WTC11 (cell line): ENCODE data around the gene ZNF35. TPM values are rescaled to one million over a fixed set of nuclear protein-coding genes. Genes with fewer than 3 reads are reported as not detected.

Experiments used
- CREB1 ChIP-seq: sonication (generic); formaldehyde crosslinking; IDR thresholded peaks from 2 replicates; pipeline ENCODE4 v1.8.0; 2023; ENCODE audit warnings: mild to moderate bottlenecking, missing genetic modification reagents
- ETV6 ChIP-seq: sonication (generic); formaldehyde crosslinking; IDR thresholded peaks from 2 replicates; pipeline ENCODE4 v1.8.1; 2022; ENCODE audit warnings: mild to moderate bottlenecking, missing genetic modification reagents
- FOXK1 ChIP-seq: sonication (generic); formaldehyde crosslinking; IDR thresholded peaks from 2 replicates; pipeline ENCODE4 v1.8.0; 2022; ENCODE audit warnings: mild to moderate bottlenecking, moderate library complexity, missing genetic modification reagents
- MYBL2 ChIP-seq: sonication (generic); formaldehyde crosslinking; IDR thresholded peaks from 2 replicates; pipeline ENCODE4 v1.8.1; 2023; ENCODE audit warnings: mild to moderate bottlenecking, moderate library complexity, missing genetic modification reagents
- ZBTB43 ChIP-seq: sonication (generic); formaldehyde crosslinking; IDR thresholded peaks from 2 replicates; pipeline ENCODE4 v1.8.1; 2023; ENCODE audit warnings: mild to moderate bottlenecking, missing genetic modification reagents
- ZNF219 ChIP-seq: sonication (generic); formaldehyde crosslinking; IDR thresholded peaks from 2 replicates; pipeline ENCODE4 v1.8.0; 2023; ENCODE audit warnings: missing genetic modification reagents, mild to moderate bottlenecking, borderline replicate concordance
- ZNF396 ChIP-seq: fragments of 250-450 bp; sonication (Bioruptor Pico); IDR thresholded peaks from 2 replicates; pipeline ENCODE4 v1.8.0; 2021; ENCODE audit warnings: mild to moderate bottlenecking, moderate library complexity, borderline replicate concordance
- ZNF425 ChIP-seq: fragments of 250-450 bp; sonication (Bioruptor Pico); conservative IDR thresholded peaks from 2 replicates; pipeline ENCODE4 v1.9.0; 2021; ENCODE audit warnings: mild to moderate bottlenecking
- total RNA-seq: library from RNA; stranded (reverse); gene quantifications from 3 replicates; pipeline ENCODE4 v1.2.3, GENCODE V29; 2021
- TF ChIP-seq, protein P1 (sequence below): sonication (generic); formaldehyde crosslinking; IDR thresholded peaks from 2 replicates; pipeline ENCODE4 v1.8.0; 2022; ENCODE audit warnings: mild to moderate bottlenecking, missing genetic modification reagents
- TF ChIP-seq, protein P2 (sequence below): sonication (generic); formaldehyde crosslinking; IDR thresholded peaks from 2 replicates; pipeline ENCODE4 v1.8.1; 2022; ENCODE audit warnings: mild to moderate bottlenecking, missing genetic modification reagents, moderate library complexity, borderline replicate concordance

The ZNF35 gene
- total RNA-seq, 1 experiment from 2014 or later = 17.2 TPM

DNA sequence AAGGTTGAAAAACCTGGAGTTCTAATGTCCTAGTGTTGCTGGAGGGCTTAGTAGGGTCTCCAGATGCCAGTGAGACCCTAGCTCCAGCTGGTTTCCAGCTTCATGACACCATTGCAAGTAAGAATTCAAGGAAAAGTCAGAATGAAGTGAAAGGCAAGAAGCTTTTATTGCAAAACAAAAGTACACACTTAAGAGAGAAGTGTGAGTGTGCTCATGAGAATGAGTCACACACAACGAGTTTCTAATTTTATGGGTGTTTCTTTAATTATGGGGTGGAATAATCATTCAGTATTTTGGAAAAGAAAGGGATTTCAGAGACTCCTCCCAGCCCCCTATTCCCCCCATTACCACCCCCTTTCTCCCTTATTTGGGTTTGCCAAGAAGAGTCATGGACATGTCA lies 39.4 kb downstream of the ZNF35 start (continued):
- no peak for TF ChIP-seq ZBTB43 (CRISPR knock-in tag)
- TF ChIP-seq, protein P1, sequence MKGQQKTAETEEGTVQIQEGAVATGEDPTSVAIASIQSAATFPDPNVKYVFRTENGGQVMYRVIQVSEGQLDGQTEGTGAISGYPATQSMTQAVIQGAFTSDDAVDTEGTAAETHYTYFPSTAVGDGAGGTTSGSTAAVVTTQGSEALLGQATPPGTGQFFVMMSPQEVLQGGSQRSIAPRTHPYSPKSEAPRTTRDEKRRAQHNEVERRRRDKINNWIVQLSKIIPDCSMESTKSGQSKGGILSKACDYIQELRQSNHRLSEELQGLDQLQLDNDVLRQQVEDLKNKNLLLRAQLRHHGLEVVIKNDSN (CRISPR knock-in tag) = no peak
- TF ChIP-seq CREB1 (CRISPR knock-in tag) = no peak
- TF ChIP-seq ZNF219 (CRISPR knock-in tag) = no peak
- TF ChIP-seq ETV6 (CRISPR knock-in tag) = no peak
- TF ChIP-seq, protein P2, sequence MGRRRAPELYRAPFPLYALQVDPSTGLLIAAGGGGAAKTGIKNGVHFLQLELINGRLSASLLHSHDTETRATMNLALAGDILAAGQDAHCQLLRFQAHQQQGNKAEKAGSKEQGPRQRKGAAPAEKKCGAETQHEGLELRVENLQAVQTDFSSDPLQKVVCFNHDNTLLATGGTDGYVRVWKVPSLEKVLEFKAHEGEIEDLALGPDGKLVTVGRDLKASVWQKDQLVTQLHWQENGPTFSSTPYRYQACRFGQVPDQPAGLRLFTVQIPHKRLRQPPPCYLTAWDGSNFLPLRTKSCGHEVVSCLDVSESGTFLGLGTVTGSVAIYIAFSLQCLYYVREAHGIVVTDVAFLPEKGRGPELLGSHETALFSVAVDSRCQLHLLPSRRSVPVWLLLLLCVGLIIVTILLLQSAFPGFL (CRISPR knock-in tag) = no peak
- TF ChIP-seq ZNF425 (CRISPR knock-in tag) = no peak
- no peak for TF ChIP-seq MYBL2
- TF ChIP-seq FOXK1 = no peak
- no peak for TF ChIP-seq ZNF396 (CRISPR knock-in tag)

Other genes starting within 250 kb of the ZNF35 start
- gene ZNF445, start 171.1 kb upstream of the ZNF35 start, total RNA-seq = 20.3 to 27.7 TPM (median 26.0 TPM) in 3 replicates
- gene ZKSCAN7, start 93.5 kb upstream of the ZNF35 start, total RNA-seq = 8.3 to 9.4 TPM (median 8.9 TPM) in 3 replicates
- gene ZNF660, start 63.8 kb upstream of the ZNF35 start, total RNA-seq = 7.8 to 11.0 TPM (median 9.0 TPM) in 3 replicates
- 16.4 to 19.8 TPM (median 16.4 TPM) in 3 replicates for gene ZNF197, start 23.7 kb upstream of the ZNF35 start, total RNA-seq
- gene ZNF502, start 63.9 kb downstream of the ZNF35 start, total RNA-seq = 2.6 to 3.6 TPM (median 3.4 TPM) in 3 replicates
- gene ZNF501, start 80.9 kb downstream of the ZNF35 start, total RNA-seq = 8.8 to 9.0 TPM (median 8.8 TPM) in 3 replicates
- gene KIAA1143, start 112.9 kb downstream of the ZNF35 start, total RNA-seq = 41.9 to 55.6 TPM (median 45.4 TPM) in 3 replicates
- 18.4 to 23.7 TPM (median 21.1 TPM) in 3 replicates for gene KIF15, start 113.1 kb downstream of the ZNF35 start, total RNA-seq
- 15.0 to 20.1 TPM (median 16.6 TPM) in 3 replicates for gene TMEM42, start 213.2 kb downstream of the ZNF35 start, total RNA-seq
- not detected in 3 replicates for gene TGM4, start 225.9 kb downstream of the ZNF35 start, total RNA-seq